Measurements from ENCODE around the gene STARD9. TPM values are rescaled to one million over a fixed set of nuclear protein-coding genes. Genes with fewer than 3 reads are reported as not detected.
A peak's percentile ranks its signal among the peaks of the same experiment; 100 is the strongest.

STARD9 gene
- total and polyA plus RNA-seq, 12 donors = 2.3 to 15.7 (median 6.1) TPM

- no peak for DNase-seq
- ATAC-seq = no peak
- TF ChIP-seq CTCF (IDR thresholded peaks at IDR 0.05) = no peak
- Histone ChIP-seq H3K4me3 (no peak overlapping the region), H3K36me3 (peaks cover 0 to 53% (median 0%) of the 10 kb centered on the region in 9 donors), H3K27me3 (no peaks in the 10 kb centered on the region), H3K9me3 (no peaks in the 10 kb centered on the region), H3K27ac (no peak overlapping the region), H3K4me1 (peaks cover 0 to 5% (median 0%) of the 10 kb centered on the region in 9 donors)
- WGBS, 2 donors = 81 to 83% methylated on average over 3 of the region's 3 CpGs
- intact Hi-C loops (cut with DNase I) = loop anchor here in 2 of 10 donors (5.0 to 10.0 kb wide), 2 partner anchors 217 to 224 kb away; partner anchors contain the start of gene TTBK2 (in 1 of the 2)
Measured at GRCh38 chr15:42707873-42708544, 132.6 kb downstream of the STARD9 start.

- no peaks in the 10 kb centered on the region for H3K9me3 ChIP-seq
- H3K27me3 ChIP-seq = no peaks in the 10 kb centered on the region
- WGBS, 2 donors = 46 to 64% methylated on average over 2 of the region's 2 CpGs
- peaks cover 0 to 32% (median 0%) of the 10 kb centered on the region in 9 donors for H3K36me3 ChIP-seq
- ATAC-seq (peak in 5 of 8 donors; percentile 33 to 76 (median 54)), DNase-seq (no peak)
- intact Hi-C loops (cut with DNase I) = loop anchor here in 1 of 10 donors (5.0 kb wide), 1 partner anchor 347 kb away; no protein-coding TSS in a partner anchor
- H3K4me1 ChIP-seq = peaks cover 0 to 5% (median 0%) of the 10 kb centered on the region in 9 donors
- H3K27ac ChIP-seq = no peak overlapping the region
- no peak overlapping the region for H3K4me3 ChIP-seq
- TF ChIP-seq CTCF (IDR thresholded peaks at IDR 0.05) = no peak
Measured at GRCh38 chr15:42710662-42711061, 135.3 kb downstream of the STARD9 start.

GRCh38 chr15:42711746-42712145 is 136.3 kb downstream of the STARD9 start:
- TF ChIP-seq CTCF (IDR thresholded peaks at IDR 0.05) = no peak
- peak in 2 of 8 donors; percentile 59 to 63 for ATAC-seq
- H3K36me3 ChIP-seq = peaks cover 0 to 30% (median 0%) of the 10 kb centered on the region in 9 donors
- no peak overlapping the region for H3K4me3 ChIP-seq
- H3K27ac ChIP-seq = no peak overlapping the region
- no peaks in the 10 kb centered on the region for H3K27me3 ChIP-seq
- 76 to 80% methylated on average over 3 of the region's 3 CpGs for WGBS, 2 donors
- DNase-seq = no peak
- intact Hi-C loops (cut with DNase I) = loop anchor here in 1 of 10 donors (5.0 kb wide), 1 partner anchor 346 kb away; no protein-coding TSS in a partner anchor
- peaks cover 0 to 5% (median 0%) of the 10 kb centered on the region in 9 donors for H3K4me1 ChIP-seq
- no peaks in the 10 kb centered on the region for H3K9me3 ChIP-seq

- intact Hi-C loops (cut with DNase I) = loop anchor here in 1 of 10 donors (5.0 kb wide), 1 partner anchor 345 kb away; no protein-coding TSS in a partner anchor
- no peak overlapping the region for H3K27ac ChIP-seq
- WGBS, 2 donors = 96 to 97% methylated on average over 4 of the region's 4 CpGs
- H3K4me1 ChIP-seq = peaks cover 0 to 5% (median 0%) of the 10 kb centered on the region in 9 donors
- no peak overlapping the region for H3K4me3 ChIP-seq
- H3K9me3 ChIP-seq = no peaks in the 10 kb centered on the region
- no peak for ATAC-seq
- no peak for DNase-seq
- TF ChIP-seq CTCF (IDR thresholded peaks at IDR 0.05) = no peak
- H3K36me3 ChIP-seq = peaks cover 0 to 31% (median 2%) of the 10 kb centered on the region in 9 donors
- no peaks in the 10 kb centered on the region for H3K27me3 ChIP-seq
Measured at GRCh38 chr15:42712584-42712983, 137.2 kb downstream of the STARD9 start.
